SH-SY5Y (cell line): ENCODE measurements around the gene RELL2.

Source experiments
- GATA2 ChIP-seq: IDR thresholded peaks from 2 replicates; pipeline ENCODE4 v1.6.1; 2011; ENCODE audit warnings: mild to moderate bottlenecking, low read depth, low read length
- GATA3 ChIP-seq: IDR thresholded peaks from 2 replicates; pipeline ENCODE4 v1.6.1; 2011; ENCODE audit warnings: low read depth, mild to moderate bottlenecking, low read length, moderate library complexity

RELL2 gene

GRCh38 chr5:141615991-141616720 is 20.6 kb upstream of the RELL2 start:
- TF ChIP-seq GATA2 (no peak), GATA3 (no peak)

GRCh38 chr5:141617128-141617527 is 19.7 kb upstream of the RELL2 start:
- TF ChIP-seq GATA2, result no peak
- no peak for TF ChIP-seq GATA3

- TF ChIP-seq GATA2 (no peak), GATA3 (no peak)
Observed at GRCh38 chr5:141617682-141618029, 19.1 kb upstream of the RELL2 start.

- no peak for TF ChIP-seq GATA3
Observed at GRCh38 chr5:141618030-141618803, 18.6 kb upstream of the RELL2 start.

GRCh38 chr5:141618804-141619554 is 17.8 kb upstream of the RELL2 start, which contains the start of gene DIAPH1:
TSS of gene DIAPH1 (minus strand) at chr5:141619000. CDS start at chr5:141618914, 86 bp downstream.
- TF ChIP-seq GATA3, result no peak
- no peak; the same call in 1 of the 2 replicates for TF ChIP-seq GATA2

GRCh38 chr5:141623186-141623585 is 13.6 kb upstream of the RELL2 start:
- no peak for TF ChIP-seq GATA3
- TF ChIP-seq GATA2, result no peak

- no peak for TF ChIP-seq GATA3
- TF ChIP-seq GATA2, result no peak
Observed at GRCh38 chr5:141623611-141624010, 13.2 kb upstream of the RELL2 start.

- no peak for TF ChIP-seq GATA2
- no peak for TF ChIP-seq GATA3
Observed at GRCh38 chr5:141628175-141628788, 8.5 kb upstream of the RELL2 start.

GRCh38 chr5:141630570-141631140 is 6.1 kb upstream of the RELL2 start:
- no peak for TF ChIP-seq GATA2
- TF ChIP-seq GATA3, result no peak

- TF ChIP-seq GATA3, result no peak
- TF ChIP-seq GATA2, result no peak
Observed at GRCh38 chr5:141632650-141633049, 4.1 kb upstream of the RELL2 start.

GRCh38 chr5:141633871-141634561 is 2.8 kb upstream of the RELL2 start:
- TF ChIP-seq GATA3 (no peak), GATA2 (no peak)

- TF ChIP-seq GATA3, result no peak
- no peak for TF ChIP-seq GATA2
Observed at GRCh38 chr5:141634720-141635119, 2.1 kb upstream of the RELL2 start.

- TF ChIP-seq GATA2 (no peak), GATA3 (no peak)
Observed at GRCh38 chr5:141635646-141636045, 1.2 kb upstream of the RELL2 start.
